H1 (cell line): ENCODE measurements around the gene PBX1. TPM values are rescaled to one million over a fixed set of nuclear protein-coding genes. Genes with fewer than 3 reads are reported as not detected.

Source experiments
- ASH2L ChIP-seq: fragments of 200-600, 300-600 bp; sonication (generic); IDR thresholded peaks from one replicate; pipeline ENCODE4 v1.7.1; 2017; ENCODE audit warnings: low read length
- CHD2 ChIP-seq: IDR thresholded peaks from 2 replicates; pipeline ENCODE4 v1.6.1; 2012; ENCODE audit warnings: low read length, improper control_type of control experiment
- CHD7 ChIP-seq: fragments of 300-600 bp; sonication (generic); IDR thresholded peaks from 2 replicates; pipeline ENCODE4 v1.7.1; 2012; ENCODE audit warnings: low read length, moderate library complexity, mild to moderate bottlenecking, inconsistent platforms; ENCODE audit not compliant: insufficient replicate concordance
- EP300 ChIP-seq, 2 experiments: IDR thresholded peaks; 1 replicate in 1 of 2; 2 replicates in 1 of 2; pipeline ENCODE4 v1.6.1; 2011 to 2012; ENCODE audit warnings: low read depth in 2 of 2, low read length in 2 of 2, mild to moderate bottlenecking in 2 of 2, borderline replicate concordance in 1 of 2, inconsistent platforms in 1 of 2, moderate library complexity in 1 of 2
- EZH2 ChIP-seq: fragments of 200-600 bp; sonication (generic); IDR thresholded peaks from 2 replicates; pipeline ENCODE4 v1.7.1; 2012; ENCODE audit warnings: low read depth, mild to moderate bottlenecking, moderate library complexity, low read length, inconsistent platforms; ENCODE audit not compliant: severe bottlenecking
- FOSL1 ChIP-seq: IDR thresholded peaks from 2 replicates; pipeline ENCODE4 v1.6.1; 2011; ENCODE audit warnings: mild to moderate bottlenecking, low read depth, low read length, moderate library complexity; ENCODE audit not compliant: insufficient read depth
- NANOG ChIP-seq: IDR thresholded peaks from 2 replicates; pipeline ENCODE4 v1.6.1; 2011; ENCODE audit warnings: low read length, low read depth, mild to moderate bottlenecking, inconsistent platforms; ENCODE audit not compliant: insufficient read depth, poor library complexity, severe bottlenecking
- RFX5 ChIP-seq: IDR thresholded peaks from 2 replicates; pipeline ENCODE4 v1.6.1; 2011; ENCODE audit warnings: low read depth, low read length, improper control_type of control experiment, borderline replicate concordance
- SP4 ChIP-seq: IDR thresholded peaks from 2 replicates; pipeline ENCODE4 v1.6.1; 2012; ENCODE audit warnings: low read length, inconsistent platforms
- TAF7 ChIP-seq: optimal IDR thresholded peaks from 2 replicates; pipeline ENCODE3; 2011; ENCODE audit warnings: low read depth, mild to moderate bottlenecking, inconsistent platforms, low read length, moderate library complexity, borderline replicate concordance
- polyA plus RNA-seq, 7 experiments: library from polyadenylated mRNA; depleted of rRNA in 3 of 7; stranded (reverse) in 5 of 7; unstranded in 2 of 7; fragments of >200 nt in 5 of 7; fragments of 200-250 nt in 2 of 7; gene quantifications; 1 replicate in 5 of 7; 2 replicates in 1 of 7; 4 replicates in 1 of 7; pipeline versions ENCODE4 v1.2.1 to v1.2.3, GENCODE V29; 2011 to 2013; ENCODE audit warnings: missing spikeins in 2 of 7, mixed read lengths in 2 of 7
- total RNA-seq: library from RNA; stranded (reverse); fragmentation: NEBNext Ultra II Directional; extraction: Animal tissue kit (Norgen Biotek cat#: 25700); gene quantifications from 2 replicates; pipeline ENCODE4 v1.2.1, GENCODE V29; 2021
- TF ChIP-seq, protein P1 (sequence below): IDR thresholded peaks from 2 replicates; pipeline ENCODE4 v1.6.1; 2011; ENCODE audit warnings: low read depth, mild to moderate bottlenecking, low read length; ENCODE audit not compliant: insufficient read depth

Gene PBX1
- total and polyA plus RNA-seq, 2 of the 8 experiments (the other 6 are each of a cell fraction or from before 2014, with no cell fraction given): 87.4 to 124 TPM

GRCh38 chr1:164562511-164562910 lies 3.5 kb downstream of the PBX1 start (continued):
- TF ChIP-seq CHD7 (no peak), EP300 (IDR thresholded peaks at IDR 0.05; ENCODE audit: borderline replicate concordance in 1 of 2, low read depth in 2 of 2, low read length in 2 of 2) (no peak), RFX5 (no peak), NANOG (no peak), EZH2 (no peak), CHD2 (no peak), FOSL1 (no peak), TAF7 (no peak), SP4 (no peak), ASH2L (no peak)
- TF ChIP-seq, protein P1, sequence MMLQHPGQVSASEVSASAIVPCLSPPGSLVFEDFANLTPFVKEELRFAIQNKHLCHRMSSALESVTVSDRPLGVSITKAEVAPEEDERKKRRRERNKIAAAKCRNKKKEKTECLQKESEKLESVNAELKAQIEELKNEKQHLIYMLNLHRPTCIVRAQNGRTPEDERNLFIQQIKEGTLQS: no peak
